Activated effector memory CD4-positive, alpha-beta T cell treated with anti-CD3 and anti-CD28 coated beads, Interleukin-2, amount 50 U/mL, for 16 hours (primary cell): ENCODE data around the gene SNX32.

Source experiments
- DNase-seq: peaks from one replicate; pipeline ENCODE4 v3.0.0-alpha.2; 2020

SNX32 gene

GRCh38 chr11:65869643-65870306, 36.0 kb downstream of the SNX32 start:
- DNase-seq, result no peak

GRCh38 chr11:65870307-65870658, 36.5 kb downstream of the SNX32 start:
- no peak for DNase-seq

GRCh38 chr11:65870706-65871681, 37.2 kb downstream of the SNX32 start:
- DNase-seq, result no peak

- DNase-seq, result no peak
These were observed 38.2 kb downstream of the SNX32 start for GRCh38 chr11:65871811-65872548.

- DNase-seq, result no peak
These were observed 39.0 kb downstream of the SNX32 start, which contains the start of gene EFEMP2 for GRCh38 chr11:65872586-65873317. Gene EFEMP2 (minus strand): TSS chr11:65872800. CDS start chr11:65872354, 446 bp downstream.

- DNase-seq, result peak; percentile 98
These were observed 39.8 kb downstream of the SNX32 start for GRCh38 chr11:65873318-65874156.

- peak; percentile 77 for DNase-seq
These were observed 45.9 kb downstream of the SNX32 start, which contains the start of gene CTSW for GRCh38 chr11:65879617-65880016. Gene CTSW (plus strand): TSS chr11:65879837. CDS start chr11:65879855, 18 bp downstream.

- DNase-seq, result no peak
These were observed 46.3 kb downstream of the SNX32 start for GRCh38 chr11:65880027-65880426.

GRCh38 chr11:65880844-65881421, 47.2 kb downstream of the SNX32 start:
- DNase-seq, result no peak

GRCh38 chr11:65882120-65883057, 48.6 kb downstream of the SNX32 start:
- DNase-seq, result no peak

- DNase-seq, result no peak
These were observed 49.4 kb downstream of the SNX32 start for GRCh38 chr11:65883058-65883761.

GRCh38 chr11:65883786-65884715, 50.3 kb downstream of the SNX32 start:
- DNase-seq, result no peak

GRCh38 chr11:65884716-65885092, 50.9 kb downstream of the SNX32 start:
- peak; percentile 94 for DNase-seq

- no peak for DNase-seq
These were observed 51.5 kb downstream of the SNX32 start for GRCh38 chr11:65885231-65885630.

- no peak for DNase-seq
These were observed 52.2 kb downstream of the SNX32 start for GRCh38 chr11:65885808-65886536.

- DNase-seq, result no peak
These were observed 53.3 kb downstream of the SNX32 start for GRCh38 chr11:65886826-65887722.
